H9 (cell line): Measurements from ENCODE around the gene TFAP2A. TPM values are rescaled to one million over a fixed set of nuclear protein-coding genes. Genes with fewer than 3 reads are reported as not detected.

ENCODE experiments used
- DNase-seq: peaks from one replicate; pipeline ENCODE4 v3.0.0-alpha.2; 2017
- H2AFZ ChIP-seq: one replicate; pipeline ENCODE4 v1.6.1; 2013; ENCODE audit warnings: mild to moderate bottlenecking, low read length, control low read depth, moderate library complexity
- H2AK5ac ChIP-seq: 2 replicates; pipeline ENCODE4 v1.6.1; 2013; ENCODE audit warnings: low read length, control low read depth, mixed read lengths; ENCODE audit not compliant: insufficient read length
- H2BK120ac ChIP-seq: one replicate; pipeline ENCODE4 v1.6.1; 2013; ENCODE audit warnings: low read depth, mild to moderate bottlenecking, low read length, control low read depth, inconsistent platforms; ENCODE audit not compliant: poor library complexity, severe bottlenecking
- H2BK12ac ChIP-seq: 2 replicates; pipeline ENCODE4 v1.6.1; 2013; ENCODE audit warnings: low read length, control low read depth, mixed read lengths, low read depth; ENCODE audit not compliant: insufficient read length
- H2BK15ac ChIP-seq: 2 replicates; pipeline ENCODE4 v1.6.1; 2013; ENCODE audit warnings: low read depth, low read length, control low read depth
- H2BK20ac ChIP-seq: one replicate; pipeline ENCODE4 v1.6.1; 2013; ENCODE audit warnings: low read depth, mild to moderate bottlenecking, low read length, control low read depth, inconsistent platforms; ENCODE audit not compliant: poor library complexity, severe bottlenecking
- H2BK5ac ChIP-seq: 2 replicates; pipeline ENCODE4 v1.6.1; 2013; ENCODE audit warnings: low read length, control low read depth, mixed read lengths; ENCODE audit not compliant: insufficient read length
- H3K14ac ChIP-seq: 2 replicates; pipeline ENCODE4 v1.6.1; 2013; ENCODE audit warnings: low read length, control low read depth; ENCODE audit not compliant: insufficient read depth
- H3K18ac ChIP-seq: 2 replicates; pipeline ENCODE4 v1.6.1; 2013; ENCODE audit warnings: low read depth, mild to moderate bottlenecking, mixed read lengths, low read length, control low read depth; ENCODE audit not compliant: insufficient read length
- H3K23ac ChIP-seq: 2 replicates; pipeline ENCODE4 v1.6.1; 2013; ENCODE audit warnings: low read length, control low read depth, mixed read lengths, low read depth; ENCODE audit not compliant: insufficient read length
- H3K23me2 ChIP-seq: 2 replicates; pipeline ENCODE4 v1.6.1; 2013; ENCODE audit warnings: low read depth, mild to moderate bottlenecking, mixed read lengths, low read length, control low read depth; ENCODE audit not compliant: insufficient read length, poor library complexity, severe bottlenecking
- H3K27ac ChIP-seq: 2 replicates; pipeline ENCODE4 v1.5.1; 2013; ENCODE audit warnings: low read length, control low read depth, mixed read lengths, low read depth; ENCODE audit not compliant: insufficient read length
- H3K27me3 ChIP-seq: 2 replicates; pipeline ENCODE4 v1.6.1; 2013; ENCODE audit warnings: low read length, control low read depth, inconsistent platforms; ENCODE audit not compliant: insufficient read depth
- H3K4ac ChIP-seq: 2 replicates; pipeline ENCODE4 v1.6.1; 2013; ENCODE audit warnings: low read depth, mild to moderate bottlenecking, control low read depth, inconsistent platforms, low read length, moderate library complexity
- H3K4me1 ChIP-seq: 2 replicates; pipeline ENCODE4 v1.6.1; 2013; ENCODE audit warnings: low read length, control low read depth, inconsistent platforms; ENCODE audit not compliant: insufficient read depth
- H3K4me2 ChIP-seq: 2 replicates; pipeline ENCODE4 v1.6.1; 2013; ENCODE audit warnings: low read length, control low read depth, mixed read lengths; ENCODE audit not compliant: insufficient read length, insufficient read depth
- H3K56ac ChIP-seq: 2 replicates; pipeline ENCODE4 v1.6.1; 2013; ENCODE audit warnings: low read depth, mild to moderate bottlenecking, mixed read lengths, low read length, control low read depth; ENCODE audit not compliant: insufficient read length
- H3K79me1 ChIP-seq: 2 replicates; pipeline ENCODE4 v1.6.1; 2013; ENCODE audit warnings: low read depth, mild to moderate bottlenecking, moderate library complexity, low read length, control low read depth, inconsistent platforms; ENCODE audit not compliant: insufficient read depth, poor library complexity, severe bottlenecking
- H3K79me2 ChIP-seq: 2 replicates; pipeline ENCODE4 v1.6.1; 2013; ENCODE audit warnings: low read length, control low read depth, inconsistent platforms; ENCODE audit not compliant: insufficient read depth
- H3K9ac ChIP-seq: 2 replicates; pipeline ENCODE4 v1.6.1; 2013; ENCODE audit warnings: low read length, control low read depth, mixed read lengths; ENCODE audit not compliant: insufficient read length; ENCODE audit errors: extremely low read depth
- H3K9me3 ChIP-seq: one replicate; pipeline ENCODE4 v1.6.1; 2013; ENCODE audit warnings: low read depth, low read length, inconsistent platforms; ENCODE audit not compliant: control insufficient read depth
- H3T11ph ChIP-seq: one replicate; pipeline ENCODE4 v1.6.1; 2013; ENCODE audit warnings: mild to moderate bottlenecking, low read length, control low read depth, inconsistent platforms
- H4K20me1 ChIP-seq: one replicate; pipeline ENCODE4 v1.6.1; 2013; ENCODE audit not compliant: control insufficient read depth, insufficient read length, insufficient read depth
- H4K5ac ChIP-seq: 2 replicates; pipeline ENCODE4 v1.6.1; 2013; ENCODE audit warnings: low read depth, mild to moderate bottlenecking, mixed read lengths, low read length, control low read depth; ENCODE audit not compliant: insufficient read length
- H4K8ac ChIP-seq: replicated peaks from 2 replicates; pipeline ENCODE4 v1.6.1; 2013; ENCODE audit warnings: low read length, control low read depth, mixed read lengths, low read depth; ENCODE audit not compliant: insufficient read length
- H4K91ac ChIP-seq: 2 replicates; pipeline ENCODE4 v1.6.1; 2013; ENCODE audit warnings: low read depth, mild to moderate bottlenecking, moderate library complexity, mixed read lengths, low read length, control low read depth; ENCODE audit not compliant: insufficient read length
- H3K27ac Mint-ChIP-seq, 3 experiments: 2 replicates in 2 of 3; 3 replicates in 1 of 3; pipeline ENCODE4 v1.8.0; 2020 to 2021; ENCODE audit warnings: mixed read lengths in 3 of 3, mild to moderate bottlenecking in 1 of 3, moderate library complexity in 1 of 3
- H3K27me3 Mint-ChIP-seq: 2 replicates; pipeline ENCODE4 v1.8.0; 2021; ENCODE audit warnings: low read depth, mild to moderate bottlenecking, moderate library complexity, mixed read lengths
- H3K36me3 Mint-ChIP-seq, 3 experiments: 2 replicates in 2 of 3; 3 replicates in 1 of 3; pipeline ENCODE4 v1.8.0; 2020 to 2021; ENCODE audit warnings: low read depth in 3 of 3, mixed read lengths in 3 of 3; ENCODE audit not compliant: insufficient read depth in 1 of 3
- H3K4me1 Mint-ChIP-seq, 2 experiments: 2 replicates each; pipeline ENCODE4 v1.8.0; 2020; ENCODE audit warnings: mixed read lengths in 2 of 2
- H3K4me3 Mint-ChIP-seq, 2 experiments: 2 replicates in 1 of 2; 3 replicates in 1 of 2; pipeline ENCODE4 v1.8.0; 2020 to 2021; ENCODE audit warnings: mild to moderate bottlenecking in 2 of 2, mixed read lengths in 2 of 2, moderate library complexity in 1 of 2
- H3K9me3 Mint-ChIP-seq, 2 experiments: 2 replicates in 1 of 2; 3 replicates in 1 of 2; pipeline ENCODE4 v1.8.0; 2020; ENCODE audit warnings: mild to moderate bottlenecking in 2 of 2, mixed read lengths in 2 of 2, moderate library complexity in 1 of 2
- CTCF ChIP-seq: fragments of 200-600 bp; sonication (generic); conservative IDR thresholded peaks from 3 replicates; pipeline ENCODE4 v1.8.0; 2021; ENCODE audit warnings: antibody characterized with exemption, mild to moderate bottlenecking
- WGBS: extraction: QIAGEN DNeasy Blood & Tissue Kit; methylation state at CpG from one replicate; pipeline ENCODE4 v1.1.7; 2013; ENCODE audit warnings: missing lambda C conversion rate, low lambda C conversion rate, mixed read lengths; ENCODE audit not compliant: insufficient read length; ENCODE audit errors: extremely low coverage; 5-methylcytosine and 5-hydroxymethylcytosine counted together
- total RNA-seq: library from RNA; stranded (reverse); gene quantifications from 2 replicates; pipeline ENCODE4 v1.2.1, GENCODE V29; 2021

TFAP2A gene
- total RNA-seq, 1 experiment from 2014 or later: 2.6 TPM

- Histone ChIP-seq H4K8ac (no peak overlapping the region), H3K18ac (peak overlapping the region; percentile 24), H3K4ac (no peak overlapping the region), H3K4me1 (peaks cover 6% of the 10 kb centered on the region; the same call in 1 of the 2 replicates), H3K23ac (no peak overlapping the region), H3K9me3 (no peaks in the 10 kb centered on the region), H2BK120ac (no peak overlapping the region), H3K4me2 (peak overlapping the region; percentile 98), H2BK5ac (no peak overlapping the region), H3K79me2 (no peaks in the 10 kb centered on the region), H4K91ac (no peak overlapping the region), H4K5ac (no peak overlapping the region), H3K27ac (no peak overlapping the region), H3K9ac (no peak overlapping the region), H4K20me1 (no peaks in the 10 kb centered on the region), H2AFZ (no peak overlapping the region), H2BK20ac (no peak overlapping the region), H3K27me3 (peaks cover 60% of the 10 kb centered on the region; the same call in 1 of the 2 replicates), H3K56ac (no peak overlapping the region), H2AK5ac (no peak overlapping the region), H3K23me2 (peaks cover 14% of the 10 kb centered on the region), H2BK15ac (no peak overlapping the region), H3K14ac (peak overlapping the region; percentile 25; the same call in 1 of the 2 replicates), H3T11ph (no peak overlapping the region), H2BK12ac (no peak overlapping the region), H3K79me1 (no peaks in the 10 kb centered on the region)
- peak overlapping the region; percentile 81 to 89 for H3K4me3 Mint-ChIP-seq
- H3K27me3 Mint-ChIP-seq: peaks cover 95% of the 10 kb centered on the region
- H3K36me3 Mint-ChIP-seq: no peaks in the 10 kb centered on the region; a peak in 1 of 7 replicates
- peaks cover 40 to 52% of the 10 kb centered on the region in 2 experiments for H3K4me1 Mint-ChIP-seq
- DNase-seq: peak; percentile 98
- TF ChIP-seq CTCF: peak; percentile 46; the same call in 2 of the 3 replicates
- H3K9me3 Mint-ChIP-seq: peaks cover 0 to 9% of the 10 kb centered on the region in 2 experiments; a peak in 2 of 5 replicates
- WGBS: no CpG with 5 or more reads among the region's 87 CpGs
- peak overlapping the region in 2 of 3 experiments; percentile 74 to 86; a peak in 2 of 7 replicates for H3K27ac Mint-ChIP-seq
Observed at GRCh38 chr6:10404107-10404798, 10.6 kb downstream of the TFAP2A start.
